TTC549 (cell line): ENCODE results near the gene SHC2.
"Not testable (repeated sequence)": the region's sequence is repeated elsewhere in the genome, so short reads cannot be mapped to it uniquely, and the experiment has no call there.

Experiments
- FAIRE-seq: peaks from 2 replicates; lab custom pipeline; 2012; peaks lifted over from hg19 to GRCh38; lab: Jason Lieb, UNC

Gene SHC2

GRCh38 chr19:389255-389934, 71.4 kb downstream of the SHC2 start:
- FAIRE-seq: no peak

GRCh38 chr19:388691-389090, 72.1 kb downstream of the SHC2 start:
- no peak for FAIRE-seq

DNA sequence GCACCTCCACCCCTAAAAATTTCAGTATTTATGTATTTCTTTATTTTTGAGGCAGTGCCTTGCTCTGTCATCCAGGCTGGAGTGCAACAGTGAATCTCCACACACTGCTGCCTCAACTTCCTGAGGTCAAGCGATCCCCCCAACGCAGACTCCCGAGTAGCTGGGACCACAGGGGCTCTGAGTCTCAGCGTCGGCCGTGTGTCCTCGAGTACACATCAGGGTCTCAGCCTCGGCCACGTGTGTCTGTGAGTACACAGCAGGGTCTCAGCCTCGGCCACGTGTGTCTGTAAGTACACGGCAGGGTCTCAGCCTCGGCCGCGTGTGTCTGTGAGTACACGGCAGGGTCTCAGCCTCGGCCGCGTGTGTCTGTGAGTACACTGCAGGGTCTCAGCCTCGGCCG, 73.1 kb downstream of the SHC2 start:
- no peak for FAIRE-seq

DNA sequence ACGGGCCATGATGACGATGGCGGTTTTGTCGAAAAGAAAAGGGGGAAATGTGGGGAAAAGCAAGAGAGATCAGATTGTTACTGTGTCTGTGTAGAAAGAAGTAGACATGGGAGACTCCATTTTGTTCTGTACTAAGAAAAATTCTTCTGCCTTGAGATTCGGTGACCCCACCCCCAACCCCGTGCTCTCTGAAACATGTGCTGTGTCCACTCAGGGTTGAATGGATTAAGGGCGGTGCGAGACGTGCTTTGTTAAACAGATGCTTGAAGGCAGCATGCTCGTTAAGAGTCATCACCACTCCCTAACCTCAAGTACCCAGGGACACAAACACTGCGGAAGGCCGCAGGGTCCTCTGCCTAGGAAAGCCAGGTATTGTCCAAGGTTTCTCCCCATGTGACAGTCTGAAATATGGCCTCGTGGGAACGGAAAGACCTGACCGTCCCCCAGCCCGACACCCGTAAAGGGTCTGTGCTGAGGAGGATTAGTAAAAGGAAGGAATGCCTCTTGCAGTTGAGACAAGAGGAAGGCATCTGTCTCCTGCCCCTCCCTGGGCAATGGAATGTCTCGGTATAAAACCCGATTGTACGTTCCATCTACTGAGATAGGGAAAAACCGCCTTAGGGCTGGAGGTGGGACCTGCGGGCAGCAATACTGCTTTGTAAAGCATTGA, 74.1 kb downstream of the SHC2 start:
- not testable (repeated sequence) for FAIRE-seq

DNA sequence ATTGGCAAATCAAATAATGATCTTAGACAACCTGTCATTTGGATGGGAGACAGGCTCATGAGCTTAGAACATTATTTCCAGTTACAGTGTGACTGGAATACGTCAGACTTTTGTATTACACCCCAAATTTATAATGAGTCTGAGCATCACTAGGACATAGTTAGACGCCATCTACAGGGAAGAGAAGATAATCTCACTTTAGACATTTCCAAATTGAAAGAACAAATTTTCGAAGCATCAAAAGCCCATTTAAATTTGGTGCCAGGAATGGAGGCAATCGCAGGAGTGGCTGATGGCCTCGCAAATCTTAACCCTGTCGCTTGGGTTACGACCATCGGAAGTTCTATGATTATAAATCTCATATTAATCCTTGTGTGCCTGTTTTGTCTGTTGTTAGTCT, 74.6 kb downstream of the SHC2 start:
- FAIRE-seq: not testable (repeated sequence)

DNA sequence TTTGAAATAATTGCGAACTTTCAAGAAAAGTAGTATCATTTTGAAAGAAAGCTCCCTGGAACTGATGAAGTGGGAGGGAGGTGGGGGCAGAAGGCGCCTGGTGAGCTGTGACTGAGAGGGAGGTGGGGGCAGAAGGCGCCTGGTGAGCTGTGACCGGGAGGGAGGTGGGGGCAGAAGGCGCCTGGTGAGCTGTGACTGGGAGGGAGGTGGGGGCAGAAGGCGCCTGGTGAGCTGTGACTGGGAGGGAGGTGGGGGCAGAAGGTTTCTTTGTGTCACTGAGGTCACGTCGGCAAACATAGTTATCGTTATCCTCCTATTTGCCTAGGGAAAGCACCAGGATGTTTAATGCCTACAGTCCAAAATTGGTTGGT, 76.0 kb downstream of the SHC2 start:
- FAIRE-seq: no peak

- no peak for FAIRE-seq
Observed at GRCh38 chr19:383922-384798, 76.7 kb downstream of the SHC2 start.

- no peak for FAIRE-seq
Observed at GRCh38 chr19:383040-383439, 77.8 kb downstream of the SHC2 start.

DNA sequence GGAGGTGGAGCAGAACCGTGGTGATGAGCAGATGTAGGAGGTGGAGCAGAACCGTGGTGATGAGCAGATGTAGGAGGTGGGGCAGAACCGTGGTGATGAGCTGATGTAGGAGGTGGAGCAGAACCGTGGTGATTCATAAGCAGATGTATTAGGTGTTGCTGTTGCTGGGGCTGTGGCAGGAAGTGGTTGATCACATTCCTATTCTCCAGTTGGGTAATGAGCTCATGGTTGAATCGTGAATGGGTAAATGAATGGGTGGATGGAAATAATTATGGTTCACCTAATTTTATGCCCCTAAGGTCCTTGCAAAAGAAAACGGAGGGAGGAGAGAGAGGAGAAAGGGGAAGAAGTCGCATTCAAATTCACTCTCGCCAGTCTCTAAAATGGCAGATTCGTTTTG, 78.3 kb downstream of the SHC2 start:
- not testable (repeated sequence) for FAIRE-seq

DNA sequence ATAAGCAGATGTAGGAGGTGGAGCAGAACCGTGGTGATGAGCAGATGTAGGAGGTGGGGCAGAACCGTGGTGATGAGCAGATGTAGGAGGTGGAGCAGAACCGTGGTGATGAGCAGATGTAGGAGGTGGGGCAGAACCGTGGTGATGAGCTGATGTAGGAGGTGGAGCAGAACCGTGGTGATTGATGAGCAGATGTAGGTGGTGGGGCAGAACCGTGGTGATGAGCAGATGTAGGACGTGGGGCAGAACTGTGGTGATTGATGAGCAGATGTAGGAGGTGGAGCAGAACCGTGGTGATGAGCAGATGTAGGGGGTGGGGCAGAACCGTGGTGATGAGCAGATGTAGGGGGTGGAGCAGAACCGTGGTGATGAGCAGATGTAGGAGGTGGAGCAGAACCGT, 78.9 kb downstream of the SHC2 start:
- FAIRE-seq: not testable (repeated sequence)

DNA sequence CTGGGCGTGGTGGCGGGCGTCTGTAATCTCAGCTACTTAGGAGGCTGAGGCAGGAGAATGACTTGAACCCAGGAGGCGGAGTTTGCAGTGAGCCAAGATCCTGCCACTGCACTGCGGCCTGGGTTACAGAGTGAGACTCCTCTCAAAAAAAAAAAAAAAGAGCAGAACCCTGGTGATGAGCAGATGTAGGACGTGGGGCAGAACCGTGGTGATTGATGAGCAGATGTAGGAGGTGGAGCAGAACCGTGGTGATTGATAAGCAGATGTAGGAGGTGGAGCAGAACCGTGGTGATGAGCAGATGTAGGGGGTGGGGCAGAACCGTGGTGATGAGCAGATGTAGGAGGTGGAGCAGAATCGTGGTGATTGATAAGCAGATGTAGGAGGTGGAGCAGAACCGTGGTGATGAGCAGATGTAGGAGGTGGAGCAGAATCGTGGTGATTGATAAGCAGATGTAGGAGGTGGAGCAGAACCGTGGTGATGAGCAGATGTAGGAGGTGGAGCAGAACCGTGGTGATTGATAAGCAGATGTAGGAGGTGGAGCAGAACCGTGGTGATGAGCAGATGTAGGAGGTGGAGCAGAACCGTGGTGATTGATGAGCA, 80.1 kb downstream of the SHC2 start:
- FAIRE-seq: not testable (repeated sequence)

GRCh38 chr19:379796-380195, 81.0 kb downstream of the SHC2 start:
- no peak for FAIRE-seq

- FAIRE-seq: no peak
Observed at GRCh38 chr19:378706-379105, 82.1 kb downstream of the SHC2 start.

DNA sequence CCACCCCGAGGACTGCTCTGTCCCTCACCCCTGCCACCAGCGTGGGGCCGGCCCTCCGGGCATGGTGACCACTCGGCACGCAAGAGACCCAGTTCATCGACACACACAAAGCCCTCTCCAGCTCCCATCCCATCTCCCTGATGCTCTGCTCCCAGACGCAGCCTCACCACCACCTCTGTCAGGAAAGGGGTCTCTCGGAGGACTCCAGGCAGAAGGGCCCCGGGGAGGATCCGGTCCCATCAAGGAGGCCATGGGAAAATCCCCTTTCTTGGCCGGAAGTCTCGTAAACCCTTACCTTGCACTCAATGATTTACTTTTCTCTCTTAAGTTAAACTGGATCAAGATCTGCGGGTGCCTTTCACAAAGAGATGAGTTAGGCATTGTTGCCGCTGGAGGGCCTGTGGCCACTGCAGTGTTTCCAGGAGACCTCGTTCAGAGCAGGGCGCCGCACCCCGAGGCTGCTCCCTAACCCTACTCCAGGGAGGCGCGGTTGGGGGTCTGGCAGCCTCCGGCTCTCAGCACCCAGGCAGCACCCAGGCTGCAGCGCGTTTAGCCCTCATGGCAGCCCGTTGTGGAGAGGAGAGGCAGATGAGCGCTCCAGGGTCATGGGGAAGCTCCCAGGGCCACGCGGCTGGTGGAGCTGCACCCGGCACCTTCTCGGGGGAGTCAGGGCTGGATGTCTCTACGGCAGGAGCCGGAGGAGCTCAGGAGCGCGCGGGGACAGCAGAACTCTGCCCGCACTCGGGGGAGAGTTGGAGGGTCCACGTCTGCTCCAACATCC, 82.8 kb downstream of the SHC2 start:
- FAIRE-seq: no peak

DNA sequence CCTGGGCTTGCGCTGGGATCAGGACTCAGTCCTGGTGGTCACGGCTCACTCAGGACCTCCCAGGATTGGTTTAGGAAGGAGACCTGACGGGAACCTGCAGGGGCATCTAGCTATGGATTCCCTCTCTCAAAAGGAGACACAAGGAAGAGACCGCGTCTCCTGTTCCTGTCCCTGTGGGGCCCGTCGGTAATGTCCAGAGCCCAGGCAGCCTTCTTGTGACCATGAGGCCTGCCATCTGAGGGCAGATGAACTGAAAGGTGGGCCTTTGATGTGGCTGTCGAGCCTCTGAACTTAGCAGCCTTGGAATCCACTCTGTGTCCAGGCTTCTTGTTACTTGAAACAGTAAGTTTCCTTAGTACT, 84.7 kb downstream of the SHC2 start:
- no peak for FAIRE-seq

DNA sequence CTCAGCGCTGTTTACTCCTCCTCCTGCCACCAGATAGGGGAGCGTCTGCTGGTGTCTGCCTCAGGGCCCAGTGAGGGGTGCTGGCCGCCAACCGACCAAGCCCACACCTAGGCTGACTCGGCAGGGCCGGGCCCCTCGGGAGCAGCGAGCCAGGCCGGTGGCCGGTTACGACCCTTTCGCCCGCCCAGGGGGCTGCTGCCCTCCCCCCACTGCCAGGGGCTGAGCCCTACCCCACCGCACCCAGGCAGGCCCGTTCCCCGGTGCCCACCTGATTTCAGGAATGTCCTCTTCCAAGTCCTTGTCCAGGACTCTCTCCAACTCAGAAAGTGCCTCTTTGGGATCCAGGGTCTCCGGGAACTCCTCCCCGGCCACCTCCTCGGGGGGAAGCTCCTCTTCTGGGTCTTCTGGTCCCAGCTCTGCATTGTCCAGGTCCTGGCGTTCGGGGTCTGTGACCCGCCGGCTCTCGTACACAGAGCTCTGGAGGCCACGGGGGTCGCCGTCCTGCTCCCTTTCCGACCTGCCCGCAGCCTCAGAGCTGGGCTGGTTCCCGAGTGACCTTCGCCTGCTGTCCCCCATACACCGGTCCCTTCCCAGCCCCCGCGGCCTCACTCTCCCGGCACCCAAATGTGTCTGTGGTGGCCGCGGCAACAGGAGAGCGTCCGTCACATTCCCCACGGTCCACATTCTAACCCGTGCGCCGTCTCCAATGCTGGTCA, 85.3 kb downstream of the SHC2 start:
- no peak for FAIRE-seq

- no peak for FAIRE-seq
Observed at GRCh38 chr19:374886-375235, 86.0 kb downstream of the SHC2 start.

- no peak for FAIRE-seq
Observed at GRCh38 chr19:374183-374885, 86.5 kb downstream of the SHC2 start.

GRCh38 chr19:373391-374182, 87.2 kb downstream of the SHC2 start:
- FAIRE-seq: no peak

- no peak for FAIRE-seq
Observed at GRCh38 chr19:372306-372890, 88.4 kb downstream of the SHC2 start.
